Measurements from ENCODE around the gene MAP1LC3B2.

MAP1LC3B2 gene

DNA sequence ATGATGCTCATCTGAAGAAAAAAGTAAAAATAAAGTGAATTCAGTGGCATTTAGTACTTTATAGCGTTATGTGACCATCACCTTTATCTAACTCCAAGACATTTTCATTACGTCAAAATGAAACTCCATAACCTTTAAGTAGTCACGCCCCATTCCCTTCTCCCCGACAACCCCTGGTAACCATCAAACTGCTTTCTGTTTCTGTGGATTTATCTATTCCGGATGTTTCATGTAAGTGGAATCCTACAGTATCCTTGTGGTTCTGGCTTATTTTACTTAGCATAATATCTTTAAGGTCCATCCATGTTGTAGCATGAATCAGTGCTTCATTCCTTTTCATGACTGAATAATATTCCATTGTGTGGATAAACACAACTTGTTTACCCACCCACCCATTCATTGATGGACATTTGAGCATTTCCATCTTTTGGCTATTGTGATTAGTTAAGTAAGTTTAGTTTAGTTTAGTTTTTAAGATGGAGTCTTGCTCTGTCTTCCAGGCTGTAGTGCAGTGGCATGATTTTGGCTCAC lies 18.5 kb upstream of the MAP1LC3B2 start:
- peak; percentile 31 for DNase-seq (ENCODE audit: low read depth)
- TF ChIP-seq CTCF (conservative IDR thresholded peaks at IDR 0.05; ENCODE audit: control insufficient read depth, insufficient read depth, low read depth, low read length), result no peak
- no peak overlapping the region for H3K4me3 ChIP-seq (ENCODE audit: control insufficient read depth, low read depth, low read length)

- no peak for TF ChIP-seq CTCF (conservative IDR thresholded peaks at IDR 0.05; ENCODE audit: control insufficient read depth, insufficient read depth, low read depth, low read length)
- DNase-seq (ENCODE audit: low read depth), result no peak
- no peak overlapping the region for H3K4me3 ChIP-seq (ENCODE audit: control insufficient read depth, low read depth, low read length)
Measured at GRCh38 chr12:116541547-116542344, 17.4 kb upstream of the MAP1LC3B2 start.

DNA sequence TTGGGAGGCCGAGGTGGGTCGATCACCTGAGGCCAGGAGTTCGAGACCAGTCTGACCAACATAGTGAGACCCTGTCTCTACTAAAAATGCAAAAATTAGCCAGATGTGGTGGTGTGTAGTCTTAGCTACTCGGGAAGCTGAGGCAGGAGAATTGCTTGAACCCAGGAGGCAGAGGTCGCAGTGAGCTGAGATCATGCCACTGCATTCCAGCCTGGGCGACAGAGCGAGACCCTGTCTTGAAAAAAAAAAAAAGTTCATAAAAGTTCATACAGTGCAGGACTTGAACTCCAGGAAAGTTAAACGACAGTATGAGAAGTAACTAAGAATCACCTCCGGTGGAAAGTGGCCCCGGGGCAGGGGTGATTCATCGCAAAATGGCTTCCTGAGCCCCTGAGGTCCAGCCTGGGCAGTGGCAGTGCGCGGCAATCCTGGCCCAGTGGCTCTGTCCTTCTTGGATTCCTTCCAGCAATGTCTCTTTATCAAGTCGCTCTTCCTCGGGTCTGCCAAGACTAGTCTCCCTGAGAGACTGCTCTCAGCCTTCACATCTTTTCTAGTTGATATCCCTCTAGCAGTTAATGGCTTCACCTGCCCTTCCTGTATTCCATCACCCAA lies 16.7 kb upstream of the MAP1LC3B2 start:
- H3K4me3 ChIP-seq (ENCODE audit: control insufficient read depth, low read depth, low read length), result no peak overlapping the region
- no peak for TF ChIP-seq CTCF (conservative IDR thresholded peaks at IDR 0.05; ENCODE audit: control insufficient read depth, insufficient read depth, low read depth, low read length)
- DNase-seq (ENCODE audit: low read depth), result no peak

- DNase-seq (ENCODE audit: low read depth), result peak; percentile 34
- no peak overlapping the region for H3K4me3 ChIP-seq (ENCODE audit: control insufficient read depth, low read depth, low read length)
- no peak for TF ChIP-seq CTCF (conservative IDR thresholded peaks at IDR 0.05; ENCODE audit: control insufficient read depth, insufficient read depth, low read depth, low read length)
Measured at GRCh38 chr12:116544656-116545055, 14.5 kb upstream of the MAP1LC3B2 start.

- no peak for DNase-seq (ENCODE audit: low read depth)
- TF ChIP-seq CTCF (conservative IDR thresholded peaks at IDR 0.05; ENCODE audit: control insufficient read depth, insufficient read depth, low read depth, low read length), result no peak
- no peak overlapping the region for H3K4me3 ChIP-seq (ENCODE audit: control insufficient read depth, low read depth, low read length)
Measured at GRCh38 chr12:116545144-116545543, 14.0 kb upstream of the MAP1LC3B2 start.

GRCh38 chr12:116545936-116546335 lies 13.2 kb upstream of the MAP1LC3B2 start:
- no peak overlapping the region for H3K4me3 ChIP-seq (ENCODE audit: control insufficient read depth, low read depth, low read length)
- DNase-seq (ENCODE audit: low read depth), result no peak
- no peak for TF ChIP-seq CTCF (conservative IDR thresholded peaks at IDR 0.05; ENCODE audit: control insufficient read depth, insufficient read depth, low read depth, low read length)
